Mammary epithelial cell (primary cell): Measurements from ENCODE around the gene ZNF787.
"Not testable (repeated sequence)": the region's sequence is repeated elsewhere in the genome, so short reads cannot be mapped to it uniquely, and the experiment has no call there.

Experiments
- CTCF ChIP-seq, 2 donors: IDR thresholded peaks in 1 of 2; conservative IDR thresholded peaks in 1 of 2; 2 replicates each; pipeline ENCODE4 v1.5.1; 2011 to 2012; ENCODE audit warnings: inconsistent platforms in 2 of 2, low read length in 2 of 2, mild to moderate bottlenecking in 2 of 2, control low read depth in 1 of 2, low read depth in 1 of 2; ENCODE audit not compliant: insufficient read depth in 1 of 2; ENCODE audit errors: extremely low read depth in 1 of 2
- EZH2 ChIP-seq: IDR thresholded peaks from 2 replicates; pipeline ENCODE4 v1.6.1; 2012; ENCODE audit warnings: low read length, inconsistent platforms, borderline replicate concordance

DNA sequence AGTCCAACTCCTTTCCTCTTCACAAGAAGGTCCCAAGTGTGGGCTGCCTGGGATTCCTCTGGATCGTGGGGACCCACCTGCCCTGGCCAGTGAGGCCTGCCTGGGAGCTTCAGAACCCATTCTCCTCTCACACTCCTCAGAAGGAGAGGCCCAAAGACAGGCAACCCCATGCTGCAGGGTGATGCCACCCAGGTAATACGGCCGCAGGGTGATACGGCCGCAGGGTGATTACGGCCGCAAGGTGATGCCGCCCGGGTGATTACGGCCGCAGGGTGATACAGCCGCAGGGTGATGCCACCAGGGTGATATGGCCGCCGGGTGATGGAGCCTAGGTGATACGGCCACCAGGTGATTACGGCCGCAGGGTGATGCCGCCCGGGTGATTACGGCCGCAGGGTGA is 22.9 kb downstream of the ZNF787 start:
- not testable (repeated sequence) for TF ChIP-seq EZH2; CTCF (conservative IDR thresholded peaks at IDR 0.05 in 1 of 2, IDR thresholded peaks at IDR 0.05 in 1 of 2; ENCODE audit: extremely low read depth in 1 of 2, insufficient read depth in 1 of 2, low read depth in 1 of 2, low read length in 2 of 2)
